Activated T-cell treated with anti-CD3 and anti-CD28 coated beads, Interleukin-2, amount 50 U/mL, for 72 hours (primary cell): Measurements from ENCODE around the gene DEFB119. TPM values are rescaled to one million over a fixed set of nuclear protein-coding genes. Genes with fewer than 3 reads are reported as not detected.
"Not testable (repeated sequence)": the region's sequence is repeated elsewhere in the genome, so short reads cannot be mapped to it uniquely, and the experiment has no call there.

Experiments
- ATAC-seq, 2 donors: fragments of 150-1000 bp; cut with Tn5 transposase; replicated peaks in 1 of 2; 2 replicates each; pipeline ENCODE4 v1.10.0; 2021; ENCODE audit warnings: moderate library complexity in 2 of 2, mild to moderate bottlenecking in 1 of 2
- DNase-seq, 2 donors: peaks; one replicate each; pipeline ENCODE4 v3.0.0; 2021 to 2022; ENCODE audit warnings: mixed read lengths in 1 of 2
- H3K27ac Mint-ChIP-seq: one replicate; pipeline ENCODE4 v1.8.0; 2022; ENCODE audit warnings: mild to moderate bottlenecking, moderate library complexity, mixed read lengths
- H3K27me3 Mint-ChIP-seq: one replicate; pipeline ENCODE4 v1.8.0; 2022; ENCODE audit warnings: low read depth, mixed read lengths
- H3K36me3 Mint-ChIP-seq, 2 donors: one replicate each; pipeline ENCODE4 v1.8.0; 2022; ENCODE audit warnings: mixed read lengths in 2 of 2, mild to moderate bottlenecking in 1 of 2; ENCODE audit not compliant: insufficient read depth in 2 of 2
- H3K4me1 Mint-ChIP-seq: one replicate; pipeline ENCODE4 v1.8.0; 2022; ENCODE audit warnings: low read depth, mixed read lengths
- H3K4me3 Mint-ChIP-seq, 2 donors: one replicate each; pipeline ENCODE4 v1.8.0; 2022; ENCODE audit warnings: mild to moderate bottlenecking in 2 of 2, mixed read lengths in 2 of 2, moderate library complexity in 2 of 2
- H3K9me3 Mint-ChIP-seq, 2 donors: one replicate each; pipeline ENCODE4 v1.8.0; 2022; ENCODE audit warnings: mixed read lengths in 2 of 2
- total RNA-seq, 2 donors: library from RNA; stranded (reverse); gene quantifications; one replicate each; pipeline ENCODE4 v1.2.3, GENCODE V29; 2022

DEFB119 gene
- total RNA-seq, 2 donors from 2014 or later: not detected

DNA sequence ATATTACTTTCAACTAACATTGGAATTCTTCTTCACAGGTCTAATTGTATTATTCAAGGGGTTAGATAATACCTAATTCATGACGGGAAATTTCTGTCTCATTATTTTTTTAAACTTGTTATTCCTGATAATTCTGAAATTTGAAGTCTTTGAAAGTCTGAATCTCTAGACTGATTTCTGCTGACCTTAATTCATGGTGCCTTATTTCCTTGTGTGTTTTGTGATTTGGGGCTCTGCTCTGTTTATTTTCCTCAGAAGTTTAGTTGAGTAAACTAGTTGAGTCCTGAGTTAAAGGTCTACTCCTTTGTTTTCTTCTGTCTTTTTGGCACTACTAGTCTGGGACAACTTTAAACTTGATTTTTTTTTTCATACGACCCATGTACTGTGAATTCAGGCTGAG lies 16.0 kb downstream of the DEFB119 start:
- Mint-ChIP-seq H3K4me1 (no peaks in the 10 kb centered on the region), H3K9me3 (peaks cover 6 to 7% of the 10 kb centered on the region in 2 donors), H3K36me3 (peaks cover 0 to 3% of the 10 kb centered on the region in 2 donors), H3K4me3 (no peak overlapping the region), H3K27me3 (no peaks in the 10 kb centered on the region), H3K27ac (no peak overlapping the region)
- DNase-seq (no peak), ATAC-seq (no peak)

DNA sequence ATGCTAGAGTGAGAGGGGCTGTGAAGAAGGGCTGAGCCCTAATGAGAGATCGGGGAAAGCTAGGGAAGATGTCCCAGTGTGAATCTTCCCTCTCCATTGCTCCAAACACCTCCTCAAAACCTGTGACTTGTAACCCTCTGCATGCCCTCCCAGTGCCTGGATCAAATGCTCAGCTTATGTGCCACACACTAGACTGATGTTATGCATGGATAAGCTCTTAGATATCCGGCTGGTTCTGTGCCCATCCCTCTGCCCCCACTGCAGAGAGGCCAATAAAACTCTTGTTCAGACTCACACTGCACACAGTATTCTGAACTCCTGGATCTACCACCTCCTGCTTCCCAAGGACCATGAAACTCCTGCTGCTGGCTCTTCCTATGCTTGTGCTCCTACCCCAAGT lies 22.1 kb downstream of the DEFB119 start, which contains the start of gene DEFB118:
Gene DEFB118, plus strand, starts transcription at position 301 of the 400 bp plus-strand sequence. Its CDS starts 50 bp downstream, at position 351.
- H3K9me3 Mint-ChIP-seq: peaks cover 0 to 2% of the 10 kb centered on the region in 2 donors
- ATAC-seq: no peak
- DNase-seq: no peak
- no peaks in the 10 kb centered on the region for H3K4me1 Mint-ChIP-seq
- H3K36me3 Mint-ChIP-seq: no peaks in the 10 kb centered on the region
- H3K4me3 Mint-ChIP-seq: no peak within 1 kb of the TSS
- H3K27me3 Mint-ChIP-seq: no peaks in the 10 kb centered on the region
- H3K27ac Mint-ChIP-seq: no peak within 1 kb of the TSS

DNA sequence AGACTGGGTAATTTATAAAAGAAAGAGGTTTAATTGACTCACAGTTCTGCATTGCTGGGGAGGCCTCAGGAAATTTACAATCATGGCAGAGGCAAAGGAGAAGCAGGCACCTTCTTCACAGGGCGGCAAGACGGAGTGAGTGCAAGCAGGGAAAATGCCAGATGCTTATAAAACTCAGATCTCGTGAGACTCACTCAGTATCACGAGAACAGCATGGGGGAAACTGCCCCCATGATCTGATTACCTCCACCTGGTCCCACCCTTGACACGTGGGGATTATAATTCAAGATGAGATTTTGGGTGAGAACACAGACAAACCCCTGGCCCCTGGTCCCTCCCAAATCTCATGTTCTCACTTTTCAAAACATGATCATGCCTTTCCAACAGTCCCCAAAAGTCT lies 26.1 kb downstream of the DEFB119 start:
- H3K4me3 Mint-ChIP-seq, DNase-seq, H3K27me3 Mint-ChIP-seq, ATAC-seq, H3K27ac Mint-ChIP-seq, H3K9me3 Mint-ChIP-seq, H3K4me1 Mint-ChIP-seq, H3K36me3 Mint-ChIP-seq: not testable (repeated sequence)

DNA sequence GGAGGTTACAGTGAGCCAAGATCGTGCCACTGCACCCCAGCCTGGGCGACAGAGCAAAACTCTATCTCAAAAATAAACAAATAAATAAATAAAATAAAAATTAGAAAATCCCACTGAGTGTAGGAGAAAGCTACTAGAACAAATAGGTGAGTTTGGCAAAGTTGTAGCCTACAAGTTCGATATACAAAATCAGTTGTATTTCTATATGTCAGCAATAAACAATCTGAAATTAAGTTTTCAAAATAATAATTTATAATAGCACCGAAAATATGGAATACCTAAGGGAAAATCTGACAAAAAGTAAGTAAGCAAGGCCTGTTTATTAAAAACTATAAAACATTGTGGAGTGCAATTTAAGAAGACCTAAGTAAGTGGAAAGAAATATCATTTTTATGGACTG lies 27.1 kb downstream of the DEFB119 start:
- Mint-ChIP-seq H3K4me3 (no peak overlapping the region), H3K36me3 (no peaks in the 10 kb centered on the region), H3K9me3 (peaks cover 0 to 2% of the 10 kb centered on the region in 2 donors), H3K27ac (no peak overlapping the region), H3K27me3 (no peaks in the 10 kb centered on the region), H3K4me1 (no peaks in the 10 kb centered on the region)
- DNase-seq (no peak), ATAC-seq (no peak)

DNA sequence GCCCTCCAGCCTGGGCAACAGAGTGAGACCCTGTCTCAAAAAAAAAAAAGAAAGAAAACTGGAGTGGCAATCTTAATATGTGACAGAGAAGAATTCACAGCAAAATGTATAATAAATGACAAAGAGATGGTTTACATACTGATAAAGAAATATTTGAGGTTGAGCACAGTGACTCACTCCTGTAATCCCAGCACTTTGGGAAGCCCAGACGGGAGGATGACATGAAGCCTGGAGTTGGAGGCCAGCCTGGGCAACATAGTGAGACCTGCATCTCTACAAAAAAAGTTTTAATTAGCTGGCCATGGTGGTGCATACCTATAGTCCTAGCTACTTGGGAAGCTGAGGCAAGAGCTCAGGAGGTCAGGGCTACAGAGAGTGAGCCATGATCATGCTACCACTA lies 34.4 kb downstream of the DEFB119 start:
- Mint-ChIP-seq H3K36me3 (no peaks in the 10 kb centered on the region), H3K27ac (no peak overlapping the region), H3K4me3 (no peak overlapping the region), H3K27me3 (no peaks in the 10 kb centered on the region), H3K4me1 (no peaks in the 10 kb centered on the region), H3K9me3 (peaks cover 0 to under 1% of the 10 kb centered on the region in 2 donors)
- ATAC-seq (no peak), DNase-seq (no peak)

DNA sequence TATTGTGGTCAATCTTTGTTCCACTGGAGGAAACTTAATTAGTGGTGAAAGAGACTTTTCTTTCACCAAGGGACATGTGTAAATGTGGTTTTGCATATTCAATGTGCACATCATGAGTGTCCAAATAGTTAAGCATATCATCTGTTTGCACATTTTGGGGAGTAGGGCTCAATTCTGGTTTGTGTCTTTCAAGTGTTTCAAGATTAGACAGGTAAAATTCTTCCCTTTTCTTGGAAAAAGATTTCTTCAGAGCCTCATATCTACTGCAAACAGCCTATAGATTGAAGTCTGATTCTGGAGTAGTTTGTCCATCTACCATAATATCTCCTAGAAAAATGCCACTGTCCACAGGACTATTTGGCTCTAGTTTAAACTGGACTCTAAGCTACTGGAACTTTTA lies 48.9 kb downstream of the DEFB119 start:
- no peaks in the 10 kb centered on the region for H3K27me3 Mint-ChIP-seq
- DNase-seq (no peak), ATAC-seq (no peak)
- no peak overlapping the region for H3K27ac Mint-ChIP-seq
- no peaks in the 10 kb centered on the region for H3K4me1 Mint-ChIP-seq
- no peaks in the 10 kb centered on the region for H3K36me3 Mint-ChIP-seq
- no peaks in the 10 kb centered on the region for H3K9me3 Mint-ChIP-seq
- no peak overlapping the region for H3K4me3 Mint-ChIP-seq

DNA sequence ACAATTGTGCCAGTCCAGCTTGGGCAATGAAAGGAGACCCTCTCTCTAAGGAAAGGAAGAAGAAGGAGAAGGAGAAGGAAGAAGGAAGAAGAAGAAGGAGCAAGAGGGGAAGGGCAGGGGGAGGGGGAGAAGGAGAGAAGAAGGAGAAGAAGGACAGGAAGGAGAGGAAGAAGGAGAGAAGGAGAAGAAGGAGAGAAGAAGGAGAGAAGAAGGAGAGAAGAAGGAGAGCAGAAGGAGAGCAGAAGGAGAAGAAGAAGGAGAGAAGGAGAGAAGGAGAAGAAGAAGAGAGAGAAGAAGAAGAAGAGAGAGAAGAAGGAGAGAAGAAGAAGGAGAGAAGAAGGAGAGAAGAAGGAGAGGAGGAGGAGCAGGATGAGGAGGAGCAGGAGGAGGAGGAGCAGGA lies 59.5 kb downstream of the DEFB119 start:
- Mint-ChIP-seq H3K4me1 (no peaks in the 10 kb centered on the region), H3K36me3 (no peaks in the 10 kb centered on the region), H3K27me3 (no peaks in the 10 kb centered on the region), H3K27ac (no peak overlapping the region), H3K4me3 (no peak overlapping the region), H3K9me3 (peaks cover 0 to 7% of the 10 kb centered on the region in 2 donors)
- ATAC-seq (no peak), DNase-seq (no peak)

Other genes starting within 250 kb of the DEFB119 start
- not detected for gene DEFB115, start 132.9 kb downstream of the DEFB119 start, total RNA-seq
- gene DEFB116, start 82.0 kb downstream of the DEFB119 start, total RNA-seq: not detected
- not detected for gene DEFB118, start 22.0 kb downstream of the DEFB119 start, total RNA-seq
- not detected for gene DEFB121, start 15.6 kb upstream of the DEFB119 start, total RNA-seq
- not detected for gene DEFB123, start 50.0 kb upstream of the DEFB119 start, total RNA-seq
- gene DEFB124, start 84.5 kb upstream of the DEFB119 start, total RNA-seq: not detected
- not detected for gene REM1, start 84.7 kb upstream of the DEFB119 start, total RNA-seq
- 100 to 1,000 TPM; 131 to 146 TPM for gene HM13, start 123.9 kb upstream of the DEFB119 start, total RNA-seq
- gene ID1, start 214.7 kb upstream of the DEFB119 start, total RNA-seq: 1 to 10 TPM in 1 of 2 donors, under 1 TPM in 1; 0.84 to 2.0 TPM
- gene COX4I2, start 247.3 kb upstream of the DEFB119 start, total RNA-seq: not detected